ENCODE measurements around the gene LACRT. TPM values are rescaled to one million over a fixed set of nuclear protein-coding genes. Genes with fewer than 3 reads are reported as not detected.

The LACRT gene
- total RNA-seq, 2 donors from 2014 or later: not detected

DNA sequence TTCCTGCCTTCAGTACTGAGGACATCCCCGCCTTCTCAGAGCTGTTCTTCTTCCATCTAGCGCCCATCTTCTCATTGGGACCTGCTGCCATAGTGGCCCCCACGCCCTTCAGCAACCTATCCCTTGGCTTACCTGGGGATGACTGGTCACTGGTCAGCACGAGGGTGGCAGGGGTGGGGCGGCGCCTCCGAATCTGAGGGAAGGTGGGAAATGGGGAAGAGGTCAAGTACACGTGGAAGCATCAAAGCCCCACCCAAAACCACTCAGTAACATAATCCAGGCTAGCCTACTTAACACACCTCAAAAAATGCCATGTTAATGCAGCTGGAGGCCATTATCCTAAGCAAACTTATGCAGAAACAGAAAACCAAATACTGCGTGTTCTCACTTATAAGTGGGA is 50.6 kb downstream of the LACRT start:
- no peaks in the 10 kb centered on the region for H3K9me3 ChIP-seq
- no peak for DNase-seq
- H3K27ac ChIP-seq: no peak overlapping the region
- peaks cover 25% of the 10 kb centered on the region for H3K4me1 ChIP-seq
- TF ChIP-seq, protein P1, sequence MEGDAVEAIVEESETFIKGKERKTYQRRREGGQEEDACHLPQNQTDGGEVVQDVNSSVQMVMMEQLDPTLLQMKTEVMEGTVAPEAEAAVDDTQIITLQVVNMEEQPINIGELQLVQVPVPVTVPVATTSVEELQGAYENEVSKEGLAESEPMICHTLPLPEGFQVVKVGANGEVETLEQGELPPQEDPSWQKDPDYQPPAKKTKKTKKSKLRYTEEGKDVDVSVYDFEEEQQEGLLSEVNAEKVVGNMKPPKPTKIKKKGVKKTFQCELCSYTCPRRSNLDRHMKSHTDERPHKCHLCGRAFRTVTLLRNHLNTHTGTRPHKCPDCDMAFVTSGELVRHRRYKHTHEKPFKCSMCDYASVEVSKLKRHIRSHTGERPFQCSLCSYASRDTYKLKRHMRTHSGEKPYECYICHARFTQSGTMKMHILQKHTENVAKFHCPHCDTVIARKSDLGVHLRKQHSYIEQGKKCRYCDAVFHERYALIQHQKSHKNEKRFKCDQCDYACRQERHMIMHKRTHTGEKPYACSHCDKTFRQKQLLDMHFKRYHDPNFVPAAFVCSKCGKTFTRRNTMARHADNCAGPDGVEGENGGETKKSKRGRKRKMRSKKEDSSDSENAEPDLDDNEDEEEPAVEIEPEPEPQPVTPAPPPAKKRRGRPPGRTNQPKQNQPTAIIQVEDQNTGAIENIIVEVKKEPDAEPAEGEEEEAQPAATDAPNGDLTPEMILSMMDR (IDR thresholded peaks at IDR 0.05): no peak
- TF ChIP-seq POLR2A (IDR thresholded peaks at IDR 0.05): no peak
- intact Hi-C loops (cut with DNase I): loop anchor here (10.0 kb wide), 1 partner anchor 381 kb away; no protein-coding TSS in a partner anchor
- no peaks in the 10 kb centered on the region for H3K27me3 ChIP-seq
- no peak overlapping the region for H3K4me3 ChIP-seq
- WGBS, 2 donors: 71 to 76% methylated on average over 9 of the region's 9 CpGs
- ATAC-seq: no peak
- no peaks in the 10 kb centered on the region for H3K36me3 ChIP-seq (replicated peaks in 1 of 2; ENCODE audit: insufficient read depth in 1 of 2, low read depth in 2 of 2)

DNA sequence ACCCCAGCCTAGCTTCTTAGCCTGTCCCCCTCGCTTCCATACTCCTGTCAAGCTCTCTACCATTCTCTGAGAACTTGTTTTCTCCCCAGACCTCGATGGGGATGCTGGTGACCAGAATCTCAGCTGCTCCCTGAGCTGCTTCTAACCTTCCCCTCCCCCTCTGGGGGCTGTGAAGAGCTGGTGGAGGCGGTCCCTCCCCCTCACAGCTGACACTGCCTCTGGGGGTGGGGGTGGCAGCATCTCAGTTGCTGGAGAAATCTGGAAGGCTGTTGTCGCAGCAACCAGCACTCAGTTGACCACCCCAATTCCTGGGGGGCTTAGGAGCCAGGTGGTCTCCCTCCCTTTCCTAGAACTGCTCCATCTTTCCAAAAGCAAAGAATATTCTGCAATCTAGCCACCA is 51.0 kb downstream of the LACRT start:
- no peak for ATAC-seq
- intact Hi-C loops (cut with DNase I): loop anchor here (10.0 kb wide), 1 partner anchor 381 kb away; no protein-coding TSS in a partner anchor
- H3K27ac ChIP-seq: no peak overlapping the region
- TF ChIP-seq POLR2A (IDR thresholded peaks at IDR 0.05): no peak
- TF ChIP-seq, protein P1 (IDR thresholded peaks at IDR 0.05): no peak
- no peaks in the 10 kb centered on the region for H3K27me3 ChIP-seq
- no peak overlapping the region for H3K4me3 ChIP-seq
- DNase-seq: no peak
- H3K36me3 ChIP-seq (replicated peaks in 1 of 2; ENCODE audit: insufficient read depth in 1 of 2, low read depth in 2 of 2): no peaks in the 10 kb centered on the region
- H3K4me1 ChIP-seq: peaks cover 22% of the 10 kb centered on the region
- H3K9me3 ChIP-seq: no peaks in the 10 kb centered on the region
- 65 to 66% methylated on average over 4 of the region's 4 CpGs for WGBS, 2 donors

DNA sequence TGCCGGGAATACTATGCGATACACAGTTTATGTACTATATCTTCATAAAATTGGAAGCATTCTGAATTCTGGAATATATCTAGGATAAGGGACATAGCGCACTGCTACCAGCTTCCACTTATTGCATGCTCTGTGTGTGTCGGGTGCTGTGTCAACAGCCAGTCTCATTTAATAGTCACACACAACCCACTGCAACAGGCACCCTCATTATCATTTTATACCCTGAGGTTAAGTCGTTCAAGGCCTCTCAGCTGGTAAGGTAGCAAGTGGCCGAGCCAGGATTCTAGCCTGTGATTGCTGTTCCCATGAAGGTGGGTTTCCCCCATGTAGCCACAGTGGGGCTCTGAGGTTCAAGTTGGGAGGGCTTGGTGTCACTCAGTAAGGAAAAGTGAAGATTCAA is 53.3 kb downstream of the LACRT start:
- Histone ChIP-seq H3K36me3 (replicated peaks in 1 of 2; ENCODE audit: insufficient read depth in 1 of 2, low read depth in 2 of 2) (no peaks in the 10 kb centered on the region), H3K9me3 (no peaks in the 10 kb centered on the region), H3K4me3 (no peak overlapping the region), H3K4me1 (peaks cover 7% of the 10 kb centered on the region), H3K27ac (no peak overlapping the region), H3K27me3 (no peaks in the 10 kb centered on the region)
- DNase-seq (no peak), ATAC-seq (no peak)
- TF ChIP-seq, protein P1 (IDR thresholded peaks at IDR 0.05): no peak
- no peak for TF ChIP-seq POLR2A (IDR thresholded peaks at IDR 0.05)
- WGBS, 2 donors: 78 to 84% methylated on average over 6 of the region's 6 CpGs
- intact Hi-C loops (cut with DNase I): loop anchor here (10.0 kb wide), 1 partner anchor 383 kb away; no protein-coding TSS in a partner anchor

Other genes starting within 250 kb of the LACRT start
- gene ITGA5, start 215.6 kb downstream of the LACRT start, total RNA-seq: 10 to 100 TPM; 28.5 to 49.1 TPM
- gene GTSF1, start 161.3 kb downstream of the LACRT start, total RNA-seq: not detected
- gene NCKAP1L, start 137.1 kb downstream of the LACRT start, total RNA-seq: 1 to 10 TPM; 1.6 to 2.9 TPM
- 1 to 10 TPM; 1.8 to 6.6 TPM for gene PDE1B, start 85.3 kb downstream of the LACRT start, total RNA-seq
- gene PPP1R1A, start 46.2 kb downstream of the LACRT start, total RNA-seq: 10 to 100 TPM in 1 of 2 donors, 1 to 10 TPM in 1; 3.6 to 51.4 TPM
- gene DCD, start 13.5 kb upstream of the LACRT start, total RNA-seq: not detected
- not detected for gene MUCL1, start 219.6 kb upstream of the LACRT start, total RNA-seq

All from body of pancreas (tissue), 4 donors.